ENCODE results near the gene ADGRF5. TPM values are rescaled to one million over a fixed set of nuclear protein-coding genes. Genes with fewer than 3 reads are reported as not detected.

ADGRF5 gene
- total and polyA plus RNA-seq, 3 donors from 2014 or later, result 8.8 to 13.1 (median 12.2) TPM

- no peaks in the 10 kb centered on the region for H3K27me3 ChIP-seq
- no peak for DNase-seq
- intact Hi-C loops (cut with DNase I; ENCODE audit: low total_unique reads), result no loop called here
- no peaks in the 10 kb centered on the region for H3K9me3 ChIP-seq
- no peak overlapping the region for H3K4me3 ChIP-seq
- H3K27ac ChIP-seq, result no peak overlapping the region
- 89 to 94% methylated on average over 6 of the region's 6 CpGs for WGBS, 2 donors
- no peaks in the 10 kb centered on the region for H3K4me1 ChIP-seq
- TF ChIP-seq POLR2A (IDR thresholded peaks at IDR 0.05), result no peak
- no peaks in the 10 kb centered on the region for H3K36me3 ChIP-seq (ENCODE audit: low read depth, missing control alignments)
Measured at GRCh38 chr6:46956409-46956808, 34.7 kb upstream of the ADGRF5 start.

GRCh38 chr6:46954837-46955451 is 33.2 kb upstream of the ADGRF5 start:
- TF ChIP-seq POLR2A (IDR thresholded peaks at IDR 0.05), result no peak
- no peak for TF ChIP-seq CTCF (IDR thresholded peaks at IDR 0.05)
- Histone ChIP-seq H3K4me1 (peaks cover 3% of the 10 kb centered on the region), H3K27me3 (no peaks in the 10 kb centered on the region), H3K9me3 (no peaks in the 10 kb centered on the region), H3K27ac (no peak overlapping the region), H3K4me3 (no peak overlapping the region), H3K36me3 (ENCODE audit: low read depth, missing control alignments) (no peaks in the 10 kb centered on the region)
- WGBS, 2 donors, result 51 to 60% methylated on average over 4 of the region's 4 CpGs
- DNase-seq, result no peak
- intact Hi-C loops (cut with DNase I; ENCODE audit: low total_unique reads), result no loop called here

- Histone ChIP-seq H3K27ac (no peak overlapping the region), H3K36me3 (ENCODE audit: low read depth, missing control alignments) (no peaks in the 10 kb centered on the region), H3K9me3 (no peaks in the 10 kb centered on the region), H3K4me1 (peaks cover 3% of the 10 kb centered on the region), H3K27me3 (no peaks in the 10 kb centered on the region), H3K4me3 (no peak overlapping the region)
- TF ChIP-seq CTCF (IDR thresholded peaks at IDR 0.05) (no peak), POLR2A (IDR thresholded peaks at IDR 0.05) (no peak)
- WGBS, 2 donors, result 78 to 87% methylated on average over 4 of the region's 4 CpGs
- no peak for DNase-seq
- intact Hi-C loops (cut with DNase I; ENCODE audit: low total_unique reads), result no loop called here
Measured at GRCh38 chr6:46953921-46954320, 32.2 kb upstream of the ADGRF5 start.

- H3K4me3 ChIP-seq, result no peak overlapping the region
- 66 to 75% methylated on average over 8 of the region's 8 CpGs for WGBS, 2 donors
- no peaks in the 10 kb centered on the region for H3K27me3 ChIP-seq
- TF ChIP-seq CTCF (IDR thresholded peaks at IDR 0.05) (no peak), POLR2A (IDR thresholded peaks at IDR 0.05) (no peak)
- H3K9me3 ChIP-seq, result no peaks in the 10 kb centered on the region
- peak; percentile 24 for DNase-seq
- intact Hi-C loops (cut with DNase I; ENCODE audit: low total_unique reads), result no loop called here
- H3K27ac ChIP-seq, result no peak overlapping the region
- no peaks in the 10 kb centered on the region for H3K36me3 ChIP-seq (ENCODE audit: low read depth, missing control alignments)
- peaks cover 3% of the 10 kb centered on the region for H3K4me1 ChIP-seq
Measured at GRCh38 chr6:46949632-46950280, 28.0 kb upstream of the ADGRF5 start.

GRCh38 chr6:46948699-46949098 is 27.0 kb upstream of the ADGRF5 start:
- Histone ChIP-seq H3K4me3 (no peak overlapping the region), H3K9me3 (no peaks in the 10 kb centered on the region), H3K27ac (no peak overlapping the region), H3K4me1 (peaks cover 3% of the 10 kb centered on the region), H3K27me3 (no peaks in the 10 kb centered on the region), H3K36me3 (ENCODE audit: low read depth, missing control alignments) (no peaks in the 10 kb centered on the region)
- WGBS, 2 donors, result 81 to 86% methylated on average over 8 of the region's 8 CpGs
- TF ChIP-seq POLR2A (IDR thresholded peaks at IDR 0.05) (no peak), CTCF (IDR thresholded peaks at IDR 0.05) (no peak)
- no peak for DNase-seq
- intact Hi-C loops (cut with DNase I; ENCODE audit: low total_unique reads), result no loop called here

Measured in testis (tissue), 3 donors.